ENCODE measurements around the gene SPPL3. TPM values are rescaled to one million over a fixed set of nuclear protein-coding genes. Genes with fewer than 3 reads are reported as not detected.
A peak's percentile ranks its signal among the peaks of the same experiment; 100 is the strongest.
"Not testable (repeated sequence)": the region's sequence is repeated elsewhere in the genome, so short reads cannot be mapped to it uniquely, and the experiment has no call there.

Gene SPPL3
- total RNA-seq, 1 donor from 2014 or later: 28.3 TPM

- DNase-seq (no peak), ATAC-seq (ENCODE audit: poor library complexity) (no peak)
- intact Hi-C loops (cut with DNase I): no loop called here
Observed at GRCh38 chr12:120810021-120810420, 94.1 kb downstream of the SPPL3 start.

- no peak for DNase-seq
- intact Hi-C loops (cut with DNase I): no loop called here
- ATAC-seq (ENCODE audit: poor library complexity): no peak
Observed at GRCh38 chr12:120804428-120804827, 99.7 kb downstream of the SPPL3 start.

DNA sequence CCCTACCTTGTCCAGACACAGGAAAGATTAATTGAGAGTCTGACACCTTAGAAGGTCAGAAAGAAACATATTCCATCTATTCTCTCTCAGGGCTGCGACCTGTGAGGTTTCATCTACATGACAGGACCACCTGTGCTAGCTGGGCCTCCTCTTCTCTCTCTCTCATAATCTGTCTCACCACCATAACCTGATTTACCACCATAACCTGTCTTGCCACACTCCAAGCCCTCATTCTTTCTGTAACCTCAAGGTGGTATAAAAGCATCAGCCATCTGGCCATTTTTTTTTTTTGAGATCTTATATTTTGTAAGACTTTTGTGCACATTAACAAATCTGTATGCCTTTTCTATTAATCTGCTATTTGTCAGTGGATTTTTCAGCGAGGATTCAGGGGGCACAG lies 103.0 kb downstream of the SPPL3 start:
- DNase-seq (no peak), ATAC-seq (ENCODE audit: poor library complexity) (no peak)
- intact Hi-C loops (cut with DNase I): no loop called here

DNA sequence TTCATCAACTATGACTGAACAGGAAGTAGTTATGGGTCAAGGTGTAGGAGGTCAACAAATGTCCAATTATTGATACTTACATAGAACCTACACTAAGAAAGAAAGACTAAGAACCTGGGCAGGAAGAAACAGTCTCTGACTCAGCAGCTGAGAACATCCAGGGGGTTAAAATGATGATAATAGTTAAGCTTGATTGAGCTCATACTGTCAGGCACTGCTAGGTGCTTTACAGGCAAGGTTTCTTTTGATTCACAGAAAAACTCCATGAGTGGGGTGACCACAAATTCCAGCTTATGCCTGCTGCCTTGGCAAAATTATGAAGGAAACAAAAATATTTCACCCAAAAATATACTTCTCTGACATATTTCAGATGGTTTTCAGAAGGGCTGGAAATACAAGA lies 103.5 kb downstream of the SPPL3 start:
- ATAC-seq (ENCODE audit: poor library complexity): no peak
- intact Hi-C loops (cut with DNase I): no loop called here
- no peak for DNase-seq

DNA sequence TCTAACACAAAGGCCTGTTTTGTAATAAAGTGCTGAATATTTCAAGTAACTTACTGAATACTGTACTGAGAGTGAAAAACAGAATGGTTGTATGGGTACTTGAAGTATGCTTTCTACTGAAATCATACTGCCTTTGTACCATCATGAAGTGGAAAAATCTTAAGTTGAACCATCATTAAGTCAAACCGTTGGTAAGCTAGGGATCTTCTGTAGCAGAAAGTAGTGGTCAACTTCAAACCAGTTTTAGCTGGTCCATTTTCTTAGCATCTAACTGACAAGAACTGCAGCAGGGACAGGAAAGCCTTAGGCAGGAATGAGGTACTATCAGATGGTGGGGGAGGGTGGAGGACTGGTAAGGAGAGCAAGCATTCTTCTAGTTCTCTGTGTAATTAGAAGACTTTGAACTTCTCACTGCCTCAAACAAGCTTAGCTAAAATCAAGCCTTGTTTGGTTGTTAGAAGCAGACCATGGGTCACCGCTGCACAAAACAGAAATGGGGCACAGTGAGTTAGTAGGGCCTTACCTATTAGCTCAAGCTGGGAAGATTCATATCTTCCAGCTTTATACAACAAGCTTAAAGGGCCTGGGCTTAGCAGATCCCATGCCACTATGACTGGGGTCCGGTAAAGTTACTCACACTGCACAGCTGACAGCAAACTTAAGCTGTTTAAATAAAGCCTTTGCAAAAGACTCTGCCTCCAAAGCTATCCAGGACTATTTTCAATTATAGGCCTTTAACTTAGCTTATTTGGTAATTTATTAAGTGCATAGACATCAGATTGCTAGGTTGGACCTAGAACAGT lies 104.7 kb downstream of the SPPL3 start:
- ATAC-seq (ENCODE audit: poor library complexity): no peak
- intact Hi-C loops (cut with DNase I): no loop called here
- no peak for DNase-seq

- intact Hi-C loops (cut with DNase I): no loop called here
- DNase-seq (no peak), ATAC-seq (ENCODE audit: poor library complexity) (no peak)
Observed at GRCh38 chr12:120798696-120799095, 105.5 kb downstream of the SPPL3 start.

DNA sequence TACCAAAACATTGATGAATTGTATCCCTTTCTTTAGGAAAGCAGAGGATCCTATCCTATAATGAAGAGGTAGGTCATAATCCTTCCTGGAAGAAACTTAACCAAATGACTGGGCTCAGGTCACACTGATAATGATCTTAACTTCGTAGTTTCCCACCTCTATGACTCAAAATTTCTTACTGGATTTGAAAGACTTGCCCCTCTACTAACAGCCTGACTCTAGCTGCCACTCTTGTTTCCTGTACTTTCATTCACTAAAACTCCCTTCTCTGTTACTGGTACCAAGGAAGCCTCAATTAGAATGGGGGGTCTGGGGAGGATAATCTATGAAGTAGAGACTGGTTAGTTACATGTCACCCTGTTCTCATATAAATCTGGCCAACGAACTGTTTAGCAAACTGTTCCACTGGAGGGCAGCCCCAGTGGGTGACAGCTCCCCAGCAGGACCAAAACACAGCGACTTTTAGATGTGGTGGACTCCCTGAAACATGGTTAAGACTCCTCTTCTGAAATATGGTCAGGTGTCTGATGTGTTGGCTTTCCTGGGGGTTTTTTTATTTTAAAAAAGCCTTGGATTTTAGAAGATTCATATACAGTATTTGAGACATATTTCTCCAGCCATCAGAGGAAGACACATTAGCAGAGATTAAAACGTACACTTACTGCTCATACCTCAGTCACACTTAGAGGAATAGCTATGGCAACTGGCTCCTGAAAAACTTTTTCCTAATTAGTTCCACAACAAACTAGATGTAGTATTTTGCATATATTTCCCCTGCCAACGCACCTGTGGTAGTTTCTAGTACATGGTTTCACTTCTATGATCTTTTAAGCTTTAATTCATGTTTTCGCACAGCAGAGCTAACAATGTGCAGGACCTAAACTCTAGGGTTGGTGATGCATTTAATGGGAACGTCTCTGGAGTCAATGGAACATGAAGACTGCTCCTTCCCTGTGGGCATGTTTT lies 106.2 kb downstream of the SPPL3 start:
- intact Hi-C loops (cut with DNase I): no loop called here
- no peak for DNase-seq
- ATAC-seq (ENCODE audit: poor library complexity): no peak

DNA sequence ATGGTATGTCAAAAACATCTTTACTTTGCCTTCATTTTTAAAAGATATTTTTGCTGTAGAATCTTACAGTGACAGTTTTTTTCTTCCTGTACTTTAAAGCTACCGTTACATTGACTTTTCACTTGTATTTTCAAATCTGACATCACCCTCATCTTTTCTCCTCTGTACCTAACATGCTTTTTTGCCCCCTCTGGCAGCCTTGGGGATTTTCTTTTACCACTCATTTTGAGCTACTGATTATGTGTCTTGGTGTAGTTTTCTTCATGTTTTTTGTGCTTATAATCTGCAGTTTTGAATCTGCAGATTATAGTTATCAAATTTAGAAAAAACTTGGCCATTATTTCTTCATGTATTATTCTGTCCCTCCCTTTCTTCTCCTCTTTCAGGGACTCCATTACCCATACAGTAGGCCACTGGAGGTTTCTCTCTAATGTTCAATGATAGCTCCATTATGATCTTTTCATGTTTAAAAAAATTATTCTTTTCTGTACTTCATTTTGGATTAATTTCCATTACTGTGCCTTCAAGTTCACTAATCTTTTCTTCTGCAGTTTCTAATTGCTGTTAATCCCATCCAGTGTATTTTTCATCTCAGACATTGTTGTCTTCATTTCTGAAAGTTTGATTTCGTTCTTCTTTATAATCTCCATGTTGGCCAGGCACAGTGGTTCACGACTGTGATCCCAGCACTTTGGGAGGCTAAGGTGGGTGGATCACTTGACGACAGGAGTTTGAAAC lies 108.5 kb downstream of the SPPL3 start:
- DNase-seq: no peak
- no peak for ATAC-seq (ENCODE audit: poor library complexity)
- intact Hi-C loops (cut with DNase I): no loop called here

DNA sequence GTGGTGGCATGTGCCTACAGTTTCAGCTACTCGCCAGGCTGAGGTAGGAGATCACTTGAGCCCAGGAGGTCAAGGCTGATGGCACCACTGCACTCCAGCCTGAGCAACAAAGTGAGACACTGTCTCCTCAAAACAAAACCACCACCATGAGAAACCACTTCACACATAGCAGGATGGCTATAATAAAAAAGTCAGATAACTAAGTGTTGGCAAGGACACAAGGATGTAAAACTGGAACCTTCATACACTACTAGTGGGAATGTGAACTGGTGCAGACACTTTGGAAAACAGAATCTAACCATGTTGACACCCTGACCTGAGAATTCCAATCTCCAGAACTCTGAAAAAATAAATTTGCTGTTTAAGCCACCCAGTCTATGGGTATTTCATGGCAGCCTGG lies 110.8 kb downstream of the SPPL3 start:
- intact Hi-C loops (cut with DNase I): no loop called here
- peak; percentile 36 for ATAC-seq (ENCODE audit: poor library complexity)
- DNase-seq: no peak

DNA sequence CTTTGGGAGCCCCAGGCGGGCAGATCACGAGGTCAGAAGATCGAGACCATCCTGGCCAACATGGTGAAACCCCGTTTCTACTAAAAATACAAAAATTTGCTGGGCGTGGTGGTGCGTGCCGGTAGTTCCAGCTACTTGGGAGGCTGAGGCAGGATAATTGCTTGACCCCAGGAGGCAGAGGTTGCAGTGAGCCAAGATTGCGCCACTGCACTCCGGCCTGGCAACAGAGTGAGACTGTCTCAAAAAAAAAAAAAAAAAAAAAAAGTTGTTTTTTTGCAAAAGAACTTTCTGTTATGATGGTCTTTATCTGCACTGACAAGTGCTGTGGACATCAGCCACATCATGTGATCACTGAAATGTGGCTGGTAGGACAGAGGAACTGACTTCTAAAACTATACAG lies 111.7 kb downstream of the SPPL3 start:
- intact Hi-C loops (cut with DNase I); DNase-seq: not testable (repeated sequence)
- peak; percentile 22 for ATAC-seq (ENCODE audit: poor library complexity)

- intact Hi-C loops (cut with DNase I): no loop called here
- DNase-seq (no peak), ATAC-seq (ENCODE audit: poor library complexity) (peak; percentile 21)
Observed at GRCh38 chr12:120791669-120792176, 112.4 kb downstream of the SPPL3 start.

DNA sequence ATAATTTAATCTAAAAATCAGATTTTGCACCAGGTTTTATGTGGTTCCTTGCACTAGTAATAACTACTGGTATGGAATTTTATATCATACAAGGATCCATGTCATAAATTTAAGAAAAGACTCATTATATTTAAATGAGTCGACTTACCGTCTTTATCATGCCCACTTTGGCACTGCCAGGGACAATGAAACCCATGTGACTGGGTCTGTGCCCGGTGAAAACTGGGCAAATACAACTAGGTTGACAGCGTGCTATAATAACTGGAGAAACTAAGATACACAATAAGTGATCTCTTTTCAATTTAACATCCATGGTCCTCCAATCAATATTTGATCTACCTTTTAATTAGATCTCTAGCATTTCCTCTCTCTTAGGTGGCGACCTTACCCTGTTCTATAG lies 114.0 kb downstream of the SPPL3 start:
- intact Hi-C loops (cut with DNase I): no loop called here
- ATAC-seq (ENCODE audit: poor library complexity) (no peak), DNase-seq (no peak)

GRCh38 chr12:120787889-120788288 lies 116.3 kb downstream of the SPPL3 start:
- intact Hi-C loops (cut with DNase I): no loop called here
- peak; percentile 69 for ATAC-seq (ENCODE audit: poor library complexity)
- DNase-seq: no peak

DNA sequence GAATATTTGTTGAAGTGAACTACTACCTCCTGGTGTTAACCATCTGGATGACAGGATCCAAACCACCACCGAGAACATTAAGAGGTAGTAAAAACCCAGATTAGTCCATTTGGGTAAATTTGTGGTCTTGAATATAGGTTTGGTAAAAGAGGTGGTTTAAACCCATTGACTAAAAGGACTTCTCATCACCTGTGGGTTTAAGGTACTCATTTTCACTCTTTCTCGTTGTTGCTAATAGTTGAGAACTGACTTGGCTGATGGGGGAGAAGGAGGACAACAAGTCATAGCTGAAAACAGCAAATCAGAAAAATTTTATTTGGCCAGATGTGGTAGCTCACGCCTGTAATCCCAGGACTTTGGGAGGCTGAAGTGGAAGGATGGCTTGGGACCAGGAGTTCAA lies 119.4 kb downstream of the SPPL3 start:
- intact Hi-C loops (cut with DNase I): no loop called here
- ATAC-seq (ENCODE audit: poor library complexity) (no peak), DNase-seq (no peak)

- no peak for DNase-seq
- intact Hi-C loops (cut with DNase I): no loop called here
- no peak for ATAC-seq (ENCODE audit: poor library complexity)
Observed at GRCh38 chr12:120783197-120783596, 121.0 kb downstream of the SPPL3 start.

GRCh38 chr12:120775862-120776552 lies 128.2 kb downstream of the SPPL3 start:
- ATAC-seq (ENCODE audit: poor library complexity) (peak; percentile 61), DNase-seq (no peak)
- intact Hi-C loops (cut with DNase I): no loop called here

DNA sequence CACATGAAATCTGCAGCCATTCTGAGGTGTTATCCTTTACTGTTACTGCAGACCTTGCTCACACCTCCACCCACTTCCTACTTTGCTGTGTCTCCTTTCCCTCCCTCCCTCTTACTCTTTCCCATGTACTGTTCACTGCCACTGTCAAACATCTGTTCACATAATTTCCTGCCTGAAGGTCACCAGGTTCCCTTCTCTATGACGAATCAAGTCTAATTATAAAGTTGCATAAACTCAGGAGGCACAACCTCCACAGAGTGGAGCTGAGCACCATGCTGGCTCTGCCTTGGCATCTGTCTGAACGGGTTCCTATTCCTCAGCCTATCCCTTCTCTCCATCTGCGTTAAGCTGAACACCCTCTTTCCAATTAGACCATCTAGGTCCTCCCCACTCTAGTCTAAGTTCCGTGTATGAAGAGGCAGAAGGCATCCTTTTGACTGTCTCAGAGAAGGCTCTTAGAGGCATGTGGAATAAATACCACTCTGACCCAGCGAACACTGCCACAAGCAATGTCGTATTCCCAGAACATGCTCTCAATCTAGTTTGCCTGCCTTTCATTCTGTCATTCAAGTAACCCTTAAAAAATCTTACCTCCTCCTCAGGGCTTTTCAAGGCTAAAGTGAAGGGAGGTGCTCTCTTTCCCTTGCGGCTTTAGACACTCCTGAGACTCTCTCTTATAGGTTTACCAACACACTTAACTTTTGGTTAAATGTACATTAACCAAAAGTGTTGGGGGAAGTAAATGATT lies 129.8 kb downstream of the SPPL3 start:
- ATAC-seq (ENCODE audit: poor library complexity): peak; percentile 48
- intact Hi-C loops (cut with DNase I): no loop called here
- no peak for DNase-seq

GRCh38 chr12:120771097-120771496 lies 133.1 kb downstream of the SPPL3 start:
- no peak for DNase-seq
- ATAC-seq (ENCODE audit: poor library complexity): no peak
- intact Hi-C loops (cut with DNase I): no loop called here

Data from Right ventricle myocardium superior (tissue), 1 donor.